ENCODE results near the gene B4GALT2. TPM values are rescaled to one million over a fixed set of nuclear protein-coding genes. Genes with fewer than 3 reads are reported as not detected.

Gene B4GALT2
- total RNA-seq, 4 donors from 2014 or later: 38.9 to 59.3 (median 48.3) TPM

- H3K9me3 ChIP-seq: no peaks in the 10 kb centered on the region
- 77 to 84% methylated on average over 12 of the region's 12 CpGs for WGBS, 2 donors
- no peak for DNase-seq
These were observed 4.4 kb downstream of the B4GALT2 start for GRCh38 chr1:43983253-43983899.

GRCh38 chr1:43984855-43985254 lies 5.8 kb downstream of the B4GALT2 start:
- WGBS, 2 donors: 98 to 100% methylated on average over 9 to 11 of the region's 16 CpGs
- H3K9me3 ChIP-seq: no peaks in the 10 kb centered on the region
- TF ChIP-seq POLR2A (IDR thresholded peaks at IDR 0.05) (no peak), CTCF (IDR thresholded peaks at IDR 0.05) (no peak)
- H3K27me3 ChIP-seq: no peaks in the 10 kb centered on the region
- no peak for DNase-seq
- peaks cover 0 to 53% (median 3%) of the 10 kb centered on the region in 3 donors for H3K36me3 ChIP-seq
- intact Hi-C loops (cut with DNase I): no loop called here
- H3K4me3 ChIP-seq: no peak overlapping the region
- peaks cover 13 to 24% (median 18%) of the 10 kb centered on the region in 3 donors for H3K4me1 ChIP-seq
- no peak overlapping the region for H3K27ac ChIP-seq

More at GRCh38 chr1:43983253-43983899, 4.4 kb downstream of the B4GALT2 start:
- intact Hi-C loops (cut with DNase I): no loop called here
- Histone ChIP-seq H3K27me3 (no peaks in the 10 kb centered on the region), H3K36me3 (peaks cover 0 to 54% (median 3%) of the 10 kb centered on the region in 3 donors), H3K27ac (no peak overlapping the region), H3K4me3 (no peak overlapping the region), H3K4me1 (peaks cover 20 to 35% (median 27%) of the 10 kb centered on the region in 3 donors)
- TF ChIP-seq CTCF (IDR thresholded peaks at IDR 0.05): no peak
- TF ChIP-seq POLR2A (IDR thresholded peaks at IDR 0.05): no peak

GRCh38 chr1:43985984-43986595 lies 7.1 kb downstream of the B4GALT2 start:
- 74 to 85% methylated on average over 4 of the region's 4 CpGs for WGBS, 2 donors
- H3K36me3 ChIP-seq: peaks cover 0 to 53% (median 3%) of the 10 kb centered on the region in 3 donors
- TF ChIP-seq POLR2A (IDR thresholded peaks at IDR 0.05): no peak
- no peak for TF ChIP-seq CTCF (IDR thresholded peaks at IDR 0.05)
- no peaks in the 10 kb centered on the region for H3K27me3 ChIP-seq
- DNase-seq: no peak
- intact Hi-C loops (cut with DNase I): no loop called here
- no peak overlapping the region for H3K27ac ChIP-seq
- H3K4me1 ChIP-seq: peaks cover 9 to 21% (median 10%) of the 10 kb centered on the region in 3 donors
- H3K9me3 ChIP-seq: no peaks in the 10 kb centered on the region
- no peak overlapping the region for H3K4me3 ChIP-seq

- H3K36me3 ChIP-seq: peaks cover 0 to 47% (median 3%) of the 10 kb centered on the region in 3 donors
- WGBS, 2 donors: 69 to 80% methylated on average over 6 of the region's 6 CpGs
These were observed 7.7 kb downstream of the B4GALT2 start for GRCh38 chr1:43986712-43987111.

More at GRCh38 chr1:43986712-43987111, 7.7 kb downstream of the B4GALT2 start:
- Histone ChIP-seq H3K27me3 (no peaks in the 10 kb centered on the region), H3K27ac (no peak overlapping the region), H3K4me3 (no peak overlapping the region), H3K4me1 (peaks cover 7 to 21% (median 8%) of the 10 kb centered on the region in 3 donors), H3K9me3 (no peaks in the 10 kb centered on the region)
- TF ChIP-seq POLR2A (IDR thresholded peaks at IDR 0.05) (no peak), CTCF (IDR thresholded peaks at IDR 0.05) (no peak)
- no peak for DNase-seq
- intact Hi-C loops (cut with DNase I): no loop called here
